Adipocyte (in vitro differentiated cells): ENCODE results near the gene GTF2F1.

Source experiments
- DNase-seq: peaks from one replicate; pipeline ENCODE4 v3.0.0-alpha.2; 2015; ENCODE audit warnings: low read depth
- H3K27me3 ChIP-seq: replicated peaks from 2 replicates; pipeline ENCODE4 v1.7.0; 2013; ENCODE audit warnings: mild to moderate bottlenecking, low read length, moderate library complexity; ENCODE audit not compliant: control insufficient read depth, insufficient read depth
- H3K36me3 ChIP-seq: 2 replicates; pipeline ENCODE4 v1.7.0; 2013; ENCODE audit warnings: low read length, mild to moderate bottlenecking, moderate library complexity; ENCODE audit not compliant: control insufficient read depth, insufficient read depth, severe bottlenecking
- H3K4me1 ChIP-seq: 2 replicates; pipeline ENCODE4 v1.7.0; 2013; ENCODE audit warnings: mild to moderate bottlenecking, low read length, moderate library complexity; ENCODE audit not compliant: control insufficient read depth, insufficient read depth
- H3K4me3 ChIP-seq: 2 replicates; pipeline ENCODE4 v1.7.0; 2013; ENCODE audit warnings: mild to moderate bottlenecking, low read length, moderate library complexity
- H3K9ac ChIP-seq: 2 replicates; pipeline ENCODE4 v1.7.0; 2013; ENCODE audit warnings: mild to moderate bottlenecking, low read length, moderate library complexity
- H3K9me3 ChIP-seq: 2 replicates; pipeline ENCODE4 v1.7.0; 2013; ENCODE audit warnings: mild to moderate bottlenecking, low read length, moderate library complexity; ENCODE audit not compliant: control insufficient read depth

Gene GTF2F1

GRCh38 chr19:6343462-6343861 is 49.5 kb downstream of the GTF2F1 start:
- no peak overlapping the region for H3K4me3 ChIP-seq
- no peak for DNase-seq
- no peaks in the 10 kb centered on the region for H3K9me3 ChIP-seq
- no peaks in the 10 kb centered on the region for H3K36me3 ChIP-seq
- H3K4me1 ChIP-seq: no peaks in the 10 kb centered on the region
- no peak overlapping the region for H3K9ac ChIP-seq
- H3K27me3 ChIP-seq: peaks cover 7% of the 10 kb centered on the region

GRCh38 chr19:6340493-6341201 is 52.3 kb downstream of the GTF2F1 start:
- no peaks in the 10 kb centered on the region for H3K4me1 ChIP-seq
- no peaks in the 10 kb centered on the region for H3K9me3 ChIP-seq
- no peak for DNase-seq
- H3K36me3 ChIP-seq: no peaks in the 10 kb centered on the region
- H3K9ac ChIP-seq: no peak overlapping the region
- H3K27me3 ChIP-seq: peaks cover 7% of the 10 kb centered on the region
- no peak overlapping the region for H3K4me3 ChIP-seq

GRCh38 chr19:6334490-6335285 is 58.3 kb downstream of the GTF2F1 start:
- no peak for DNase-seq
- peaks cover 27% of the 10 kb centered on the region for H3K27me3 ChIP-seq
- no peaks in the 10 kb centered on the region for H3K4me1 ChIP-seq
- no peak overlapping the region for H3K4me3 ChIP-seq
- no peaks in the 10 kb centered on the region for H3K36me3 ChIP-seq
- H3K9ac ChIP-seq: no peak overlapping the region
- no peaks in the 10 kb centered on the region for H3K9me3 ChIP-seq

- Histone ChIP-seq H3K27me3 (peaks cover 27% of the 10 kb centered on the region), H3K36me3 (no peaks in the 10 kb centered on the region), H3K9ac (no peak within 1 kb of the TSS), H3K4me1 (no peaks in the 10 kb centered on the region), H3K4me3 (no peak within 1 kb of the TSS), H3K9me3 (no peaks in the 10 kb centered on the region)
- DNase-seq: no peak
Observed at GRCh38 chr19:6333439-6333838, 59.5 kb downstream of the GTF2F1 start, which contains the start of gene ACER1. Gene ACER1 (minus strand): TSS chr19:6333612. CDS start chr19:6333551, 61 bp downstream.
